HG03457 (cell line): ENCODE measurements around the gene SMAP2.
"Not testable (repeated sequence)": the region's sequence is repeated elsewhere in the genome, so short reads cannot be mapped to it uniquely, and the experiment has no call there.

Source experiments
- ATAC-seq: cut with Tn5 transposase; IDR thresholded peaks from one replicate; pipeline ENCODE4 v1.9.1; 2021; ENCODE audit warnings: moderate number of reproducible peaks; ENCODE audit not compliant: unreplicated experiment

The SMAP2 gene

GRCh38 chr1:40371707-40372258 is 1.7 kb upstream of the SMAP2 start:
- no peak for ATAC-seq

- ATAC-seq: no peak
Observed at GRCh38 chr1:40372658-40373322, 737 bp upstream of the SMAP2 start.

GRCh38 chr1:40377512-40377911 is 4.0 kb downstream of the SMAP2 start:
- no peak for ATAC-seq

GRCh38 chr1:40379785-40380452 is 6.4 kb downstream of the SMAP2 start:
- ATAC-seq: no peak

- no peak for ATAC-seq
Observed at GRCh38 chr1:40380817-40381216, 7.3 kb downstream of the SMAP2 start.

- ATAC-seq: no peak
Observed at GRCh38 chr1:40381268-40382107, 8.0 kb downstream of the SMAP2 start.

- no peak for ATAC-seq
Observed at GRCh38 chr1:40382108-40382460, 8.6 kb downstream of the SMAP2 start.

GRCh38 chr1:40382601-40383000 is 9.1 kb downstream of the SMAP2 start:
- no peak for ATAC-seq

GRCh38 chr1:40383095-40383487 is 9.6 kb downstream of the SMAP2 start:
- no peak for ATAC-seq

GRCh38 chr1:40383488-40384412 is 10.2 kb downstream of the SMAP2 start:
- no peak for ATAC-seq

- no peak for ATAC-seq
Observed at GRCh38 chr1:40384413-40384762, 10.9 kb downstream of the SMAP2 start.

- ATAC-seq: no peak
Observed at GRCh38 chr1:40384887-40385286, 11.4 kb downstream of the SMAP2 start.

- ATAC-seq: no peak
Observed at GRCh38 chr1:40385437-40386358, 12.2 kb downstream of the SMAP2 start.

GRCh38 chr1:40386359-40386723 is 12.8 kb downstream of the SMAP2 start:
- ATAC-seq: no peak

- no peak for ATAC-seq
Observed at GRCh38 chr1:40386796-40387195, 13.3 kb downstream of the SMAP2 start.

- not testable (repeated sequence) for ATAC-seq
Observed at GRCh38 chr1:40387381-40388306, 14.1 kb downstream of the SMAP2 start.

GRCh38 chr1:40388456-40389321 is 15.2 kb downstream of the SMAP2 start:
- not testable (repeated sequence) for ATAC-seq
